Measurements from ENCODE around the gene IQCE.

The IQCE gene

GRCh38 chr7:2611922-2612321 lies 53.1 kb downstream of the IQCE start:
- Mint-ChIP-seq H3K9me3 (no peaks in the 10 kb centered on the region), H3K4me3 (no peak overlapping the region), H3K27me3 (no peaks in the 10 kb centered on the region), H3K27ac (ENCODE audit: low read depth) (no peak overlapping the region), H3K36me3 (ENCODE audit: insufficient read depth) (no peaks in the 10 kb centered on the region), H3K4me1 (peaks cover 5% of the 10 kb centered on the region)
- DNase-seq (ENCODE audit: low spot score in 2 of 2) (no peak), ATAC-seq (replicated peaks; ENCODE audit: extremely low read depth, poor library complexity, severe bottlenecking) (no peak)

- ATAC-seq (replicated peaks; ENCODE audit: extremely low read depth, poor library complexity, severe bottlenecking): no peak
Observed at GRCh38 chr7:2612445-2613097, 53.8 kb downstream of the IQCE start.

DNA sequence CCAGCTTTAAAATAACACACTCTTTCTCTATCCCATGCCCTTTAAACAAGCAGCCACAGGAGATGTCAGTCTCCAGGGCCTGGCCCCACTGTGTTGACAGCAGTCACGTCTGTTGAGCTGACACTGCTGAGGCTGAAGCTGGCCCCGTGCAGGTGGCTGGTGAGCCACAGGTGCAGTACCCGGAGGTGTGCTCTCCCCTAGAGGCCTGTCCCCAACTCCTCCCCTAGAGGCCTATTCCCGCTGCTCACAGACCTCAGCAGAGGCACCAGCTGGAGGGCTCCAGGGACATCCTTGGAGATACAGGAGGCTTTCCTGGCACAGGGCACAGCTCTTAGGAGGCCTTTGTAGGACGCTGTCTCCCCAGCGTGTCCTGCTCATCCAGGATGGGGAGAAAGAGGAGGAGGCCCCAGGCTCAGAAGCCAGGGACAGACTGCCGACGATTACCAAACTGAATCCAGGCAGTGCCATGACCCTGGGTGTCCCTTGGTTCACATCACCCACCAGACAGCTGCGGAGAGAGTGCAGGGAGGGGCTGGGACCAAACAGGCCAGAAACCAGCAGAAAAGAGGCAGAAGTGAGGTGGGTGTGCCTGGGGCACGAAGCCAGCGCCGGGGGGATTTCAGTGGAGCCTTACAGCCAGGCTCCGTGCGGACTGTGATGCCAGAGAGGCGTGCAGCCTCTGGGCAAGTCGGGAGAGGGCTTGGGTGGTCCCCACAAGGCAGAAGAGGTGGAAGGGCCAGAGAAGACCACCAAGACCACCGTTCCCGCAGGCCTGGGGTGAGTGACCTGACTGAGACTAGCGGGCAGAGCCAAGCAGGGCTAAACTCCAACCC lies 54.5 kb downstream of the IQCE start:
- no peak overlapping the region for H3K4me3 Mint-ChIP-seq
- DNase-seq (ENCODE audit: low spot score in 2 of 2) (no peak), ATAC-seq (replicated peaks; ENCODE audit: extremely low read depth, poor library complexity, severe bottlenecking) (no peak)
- no peaks in the 10 kb centered on the region for H3K9me3 Mint-ChIP-seq
- no peaks in the 10 kb centered on the region for H3K27me3 Mint-ChIP-seq
- H3K27ac Mint-ChIP-seq (ENCODE audit: low read depth): no peak overlapping the region
- H3K4me1 Mint-ChIP-seq: peaks cover 8% of the 10 kb centered on the region
- H3K36me3 Mint-ChIP-seq (ENCODE audit: insufficient read depth): no peaks in the 10 kb centered on the region

More at GRCh38 chr7:2612445-2613097, 53.8 kb downstream of the IQCE start:
- DNase-seq (ENCODE audit: low spot score in 2 of 2): no peak
- H3K27ac Mint-ChIP-seq (ENCODE audit: low read depth): no peak overlapping the region
- no peaks in the 10 kb centered on the region for H3K27me3 Mint-ChIP-seq
- no peaks in the 10 kb centered on the region for H3K36me3 Mint-ChIP-seq (ENCODE audit: insufficient read depth)
- no peak overlapping the region for H3K4me3 Mint-ChIP-seq
- no peaks in the 10 kb centered on the region for H3K9me3 Mint-ChIP-seq
- H3K4me1 Mint-ChIP-seq: peaks cover 6% of the 10 kb centered on the region

- Mint-ChIP-seq H3K27me3 (no peaks in the 10 kb centered on the region), H3K36me3 (ENCODE audit: insufficient read depth) (no peaks in the 10 kb centered on the region), H3K4me1 (peaks cover 8% of the 10 kb centered on the region), H3K27ac (ENCODE audit: low read depth) (no peak overlapping the region), H3K9me3 (no peaks in the 10 kb centered on the region), H3K4me3 (no peak overlapping the region)
- no peak for ATAC-seq (replicated peaks; ENCODE audit: extremely low read depth, poor library complexity, severe bottlenecking)
- DNase-seq (ENCODE audit: low spot score in 2 of 2): no peak
Observed at GRCh38 chr7:2613931-2614600, 55.3 kb downstream of the IQCE start.

- no peak overlapping the region for H3K27ac Mint-ChIP-seq (ENCODE audit: low read depth)
- ATAC-seq (replicated peaks; ENCODE audit: extremely low read depth, poor library complexity, severe bottlenecking) (no peak), DNase-seq (ENCODE audit: low spot score in 2 of 2) (no peak)
- H3K27me3 Mint-ChIP-seq: no peaks in the 10 kb centered on the region
- no peaks in the 10 kb centered on the region for H3K36me3 Mint-ChIP-seq (ENCODE audit: insufficient read depth)
- no peaks in the 10 kb centered on the region for H3K9me3 Mint-ChIP-seq
- H3K4me3 Mint-ChIP-seq: no peak overlapping the region
- peaks cover 8% of the 10 kb centered on the region for H3K4me1 Mint-ChIP-seq
Observed at GRCh38 chr7:2614631-2615330, 56.0 kb downstream of the IQCE start.

- ATAC-seq (replicated peaks; ENCODE audit: extremely low read depth, poor library complexity, severe bottlenecking) (no peak), DNase-seq (ENCODE audit: low spot score in 2 of 2) (no peak)
- H3K4me1 Mint-ChIP-seq: peaks cover 8% of the 10 kb centered on the region
- no peak overlapping the region for H3K4me3 Mint-ChIP-seq
- no peaks in the 10 kb centered on the region for H3K27me3 Mint-ChIP-seq
- H3K9me3 Mint-ChIP-seq: no peaks in the 10 kb centered on the region
- H3K36me3 Mint-ChIP-seq (ENCODE audit: insufficient read depth): no peaks in the 10 kb centered on the region
- no peak overlapping the region for H3K27ac Mint-ChIP-seq (ENCODE audit: low read depth)
Observed at GRCh38 chr7:2616387-2617324, 57.9 kb downstream of the IQCE start.

GRCh38 chr7:2617325-2617905 lies 58.6 kb downstream of the IQCE start:
- Mint-ChIP-seq H3K36me3 (ENCODE audit: insufficient read depth) (peaks cover 2% of the 10 kb centered on the region), H3K9me3 (no peaks in the 10 kb centered on the region), H3K27me3 (no peaks in the 10 kb centered on the region), H3K4me3 (no peak overlapping the region), H3K4me1 (peaks cover 8% of the 10 kb centered on the region), H3K27ac (ENCODE audit: low read depth) (no peak overlapping the region)
- ATAC-seq (replicated peaks; ENCODE audit: extremely low read depth, poor library complexity, severe bottlenecking) (no peak), DNase-seq (ENCODE audit: low spot score in 2 of 2) (no peak)

DNA sequence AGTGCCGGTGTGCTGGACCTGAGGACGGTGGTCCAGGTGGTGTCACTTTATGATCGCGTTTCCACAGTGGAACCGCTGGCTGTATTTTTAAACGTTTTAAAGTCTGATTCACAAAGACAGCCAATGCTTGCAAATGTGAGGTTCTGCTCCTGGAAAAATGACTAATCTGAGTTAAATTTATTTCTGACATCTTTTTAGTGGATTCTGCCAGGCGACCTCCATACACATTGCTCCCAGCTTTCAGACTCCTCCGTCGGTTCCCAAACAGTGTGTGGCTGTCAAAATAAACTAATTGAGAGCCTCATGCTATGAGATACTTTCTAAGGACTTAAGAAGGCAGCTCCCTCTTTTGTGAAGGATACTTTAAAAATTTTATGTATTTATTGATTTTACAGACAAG lies 60.3 kb downstream of the IQCE start:
- peaks cover 2% of the 10 kb centered on the region for H3K36me3 Mint-ChIP-seq (ENCODE audit: insufficient read depth)
- peaks cover 8% of the 10 kb centered on the region for H3K4me1 Mint-ChIP-seq
- DNase-seq (ENCODE audit: low spot score in 2 of 2): no peak
- H3K27me3 Mint-ChIP-seq: no peaks in the 10 kb centered on the region
- ATAC-seq (replicated peaks; ENCODE audit: extremely low read depth, poor library complexity, severe bottlenecking): no peak
- no peak overlapping the region for H3K4me3 Mint-ChIP-seq
- no peak overlapping the region for H3K27ac Mint-ChIP-seq (ENCODE audit: low read depth)
- no peaks in the 10 kb centered on the region for H3K9me3 Mint-ChIP-seq

DNA sequence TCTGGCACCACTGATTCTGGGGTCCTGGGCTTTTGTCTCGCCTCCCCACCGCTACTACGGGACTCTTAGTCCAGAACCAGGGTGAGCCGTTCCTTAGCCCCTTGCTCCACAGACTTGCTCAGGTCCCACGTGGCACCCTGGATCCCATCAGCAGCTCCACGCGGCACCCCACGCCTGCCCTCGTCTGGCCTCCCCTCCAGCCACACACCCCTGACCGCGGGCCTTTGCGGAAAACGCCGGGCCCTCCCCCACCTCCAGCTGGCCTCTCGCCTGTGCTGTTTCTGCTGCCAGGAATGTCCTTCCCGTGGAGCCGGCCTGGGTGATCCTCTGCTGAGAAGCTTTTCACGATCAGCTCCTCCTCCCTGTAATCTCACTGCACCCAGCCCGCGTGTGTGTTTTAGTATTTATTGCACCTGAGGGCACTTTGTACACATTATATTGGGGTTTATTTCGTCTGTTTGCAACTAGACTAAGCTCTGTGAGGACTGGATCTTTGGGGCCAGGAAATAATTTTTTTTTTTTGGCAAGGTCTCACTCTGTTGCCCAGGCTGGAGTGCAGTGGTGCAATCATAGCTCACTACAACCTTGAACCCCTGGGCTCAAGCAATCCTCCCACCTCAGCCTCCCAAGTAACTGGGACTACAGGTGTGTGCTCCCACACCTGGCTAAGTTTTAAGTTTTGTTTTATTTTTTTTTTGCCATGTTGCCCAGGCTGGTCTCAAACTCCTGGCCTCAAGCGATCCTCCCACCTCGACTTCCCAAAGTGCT lies 62.5 kb downstream of the IQCE start:
- Mint-ChIP-seq H3K27me3 (no peaks in the 10 kb centered on the region), H3K4me1 (peaks cover 8% of the 10 kb centered on the region), H3K36me3 (ENCODE audit: insufficient read depth) (peaks cover 2% of the 10 kb centered on the region), H3K27ac (ENCODE audit: low read depth) (no peak overlapping the region), H3K4me3 (no peak overlapping the region), H3K9me3 (no peaks in the 10 kb centered on the region)
- ATAC-seq (replicated peaks; ENCODE audit: extremely low read depth, poor library complexity, severe bottlenecking) (no peak), DNase-seq (ENCODE audit: low spot score in 2 of 2) (no peak)

DNA sequence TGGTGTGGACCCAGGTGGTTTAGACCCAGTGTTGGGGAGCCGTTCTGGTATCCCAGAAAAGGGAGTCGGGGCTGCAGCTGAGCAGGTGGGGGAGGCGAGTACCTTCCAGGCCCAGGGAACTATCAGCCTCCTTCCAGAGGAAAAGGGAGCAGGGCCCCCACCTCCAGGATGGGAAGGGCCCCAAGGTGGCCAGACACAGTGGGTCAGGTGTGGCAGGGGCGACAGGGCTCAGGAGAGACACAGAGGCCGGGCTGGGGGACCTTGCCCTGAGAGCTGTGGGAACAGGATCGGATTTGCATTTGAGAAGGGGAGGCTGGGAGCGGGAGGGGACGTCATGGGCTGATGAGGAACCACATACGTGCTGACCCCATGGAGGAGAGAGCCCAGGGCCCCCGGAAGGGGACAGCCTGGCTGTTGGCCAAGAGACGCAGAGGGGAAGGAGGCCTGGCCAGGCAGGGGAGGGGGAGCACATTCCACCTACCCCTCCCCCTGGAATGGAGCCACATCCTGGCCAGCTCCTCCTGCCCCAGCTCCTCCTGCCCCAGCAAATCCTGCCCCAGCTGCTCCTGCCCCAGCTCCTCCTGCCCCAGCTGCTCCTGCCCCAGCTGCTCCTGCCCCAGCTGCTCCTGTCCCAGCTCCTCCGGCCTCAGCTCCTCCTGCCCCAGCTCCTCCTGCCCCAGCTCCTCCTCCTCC lies 63.3 kb downstream of the IQCE start:
- Mint-ChIP-seq H3K4me1 (peaks cover 8% of the 10 kb centered on the region), H3K9me3 (no peaks in the 10 kb centered on the region), H3K36me3 (ENCODE audit: insufficient read depth) (peaks cover 2% of the 10 kb centered on the region), H3K27me3 (no peaks in the 10 kb centered on the region), H3K27ac (ENCODE audit: low read depth) (no peak overlapping the region), H3K4me3 (no peak overlapping the region)
- no peak for DNase-seq (ENCODE audit: low spot score in 2 of 2)
- no peak for ATAC-seq (replicated peaks; ENCODE audit: extremely low read depth, poor library complexity, severe bottlenecking)

Data from central memory CD8-positive, alpha-beta T cell (primary cell).